Type B pancreatic cell (in vitro differentiated cells): ENCODE results near the gene KDM7A. TPM values are rescaled to one million over a fixed set of nuclear protein-coding genes. Genes with fewer than 3 reads are reported as not detected.

Experiments
- DNase-seq: peaks from one replicate; pipeline ENCODE4 v3.0.0; 2021; ENCODE audit warnings: mixed read lengths; ENCODE audit not compliant: unreplicated experiment; ENCODE audit errors: extremely low spot score
- H3K27ac Mint-ChIP-seq: 2 replicates; pipeline ENCODE4 v1.8.0; 2021; ENCODE audit warnings: mild to moderate bottlenecking, mixed read lengths
- H3K27me3 Mint-ChIP-seq: 2 replicates; pipeline ENCODE4 v1.8.0; 2021; ENCODE audit warnings: mixed read lengths
- H3K36me3 Mint-ChIP-seq: 2 replicates; pipeline ENCODE4 v1.8.0; 2021; ENCODE audit warnings: mixed read lengths
- H3K4me1 Mint-ChIP-seq: one replicate; pipeline ENCODE4 v1.8.0; 2021; ENCODE audit warnings: mixed read lengths; ENCODE audit not compliant: unreplicated experiment
- H3K4me3 Mint-ChIP-seq: 2 replicates; pipeline ENCODE4 v1.8.0; 2021; ENCODE audit warnings: mild to moderate bottlenecking, mixed read lengths
- H3K9me3 Mint-ChIP-seq: 2 replicates; pipeline ENCODE4 v1.8.0; 2021; ENCODE audit warnings: mixed read lengths
- CTCF ChIP-seq: fragments of 200-600 bp; sonication (generic); conservative IDR thresholded peaks from 2 replicates; pipeline ENCODE4 v1.5.0; 2021; ENCODE audit warnings: antibody characterized with exemption, mild to moderate bottlenecking
- total RNA-seq: library from RNA; stranded (reverse); gene quantifications from 2 replicates; pipeline ENCODE4 v1.2.1, GENCODE V29; 2021; ENCODE audit warnings: low replicate concordance

The KDM7A gene
- total RNA-seq, 1 donor from 2014 or later = 7.5 TPM

DNA sequence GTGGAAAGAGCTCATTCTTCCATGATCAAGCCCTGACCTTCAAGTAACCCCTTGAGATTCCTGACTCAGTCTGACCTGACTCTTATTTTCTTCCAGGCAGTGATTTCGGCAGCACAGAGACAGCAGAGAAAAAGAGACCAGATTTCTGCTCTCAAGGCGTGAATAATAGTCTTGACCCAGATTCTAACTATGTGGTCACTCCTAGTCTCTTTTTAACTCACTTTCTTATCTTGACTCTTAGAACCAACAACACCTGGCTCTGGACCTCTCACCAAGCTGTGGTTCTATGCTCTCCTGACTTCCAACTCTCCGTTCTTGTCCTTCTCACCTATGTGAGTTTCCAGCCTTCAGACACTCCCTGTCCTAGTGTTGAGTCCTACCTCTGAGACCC lies 36.9 kb upstream of the KDM7A start:
- H3K9me3 Mint-ChIP-seq = peaks cover 14% of the 10 kb centered on the region
- H3K4me1 Mint-ChIP-seq = no peaks in the 10 kb centered on the region
- H3K27ac Mint-ChIP-seq = peak overlapping the region; percentile 12
- H3K27me3 Mint-ChIP-seq = peaks cover 4% of the 10 kb centered on the region
- DNase-seq = no peak
- H3K4me3 Mint-ChIP-seq = no peak overlapping the region
- no peaks in the 10 kb centered on the region for H3K36me3 Mint-ChIP-seq
- no peak for TF ChIP-seq CTCF

DNA sequence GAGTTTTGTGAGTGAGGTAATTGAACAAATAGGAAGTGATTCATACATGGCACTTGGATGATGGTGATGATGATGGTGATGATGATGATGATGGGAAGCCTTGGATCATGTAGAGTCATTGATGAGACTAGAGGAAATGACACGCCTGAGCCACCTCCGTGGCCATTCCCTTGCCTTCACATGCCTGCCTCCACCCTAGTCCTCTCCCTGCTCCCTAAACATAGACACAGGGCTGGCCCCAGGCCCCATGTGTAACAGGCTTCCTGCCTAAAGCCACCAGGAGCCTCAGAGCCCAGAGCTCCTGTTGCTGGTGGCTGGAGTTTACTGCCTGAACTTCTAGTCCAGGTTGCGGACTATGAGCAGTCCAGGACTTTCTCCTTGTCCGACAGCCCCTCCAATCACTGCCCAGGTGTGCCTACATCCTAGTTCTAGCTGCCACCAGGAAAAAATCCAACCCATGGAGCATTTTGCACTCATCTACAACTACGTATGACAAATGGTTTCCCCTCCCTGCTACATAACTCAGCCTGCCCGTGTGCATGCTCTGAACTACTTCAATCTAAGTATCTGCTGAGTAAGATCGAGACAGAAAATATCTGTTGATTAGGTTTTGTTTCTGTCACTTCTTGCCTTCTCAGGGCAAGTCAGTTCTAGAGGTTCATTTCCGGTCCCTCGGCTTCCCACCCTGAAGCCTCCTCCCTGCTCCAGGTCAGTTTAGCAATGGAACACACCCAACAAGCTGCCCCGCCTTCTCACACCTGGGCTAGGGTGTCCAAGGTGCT lies 35.5 kb upstream of the KDM7A start:
- H3K27me3 Mint-ChIP-seq = peaks cover 4% of the 10 kb centered on the region
- peak overlapping the region; percentile 85 for H3K27ac Mint-ChIP-seq
- no peak for DNase-seq
- H3K4me1 Mint-ChIP-seq = no peaks in the 10 kb centered on the region
- peaks cover 4% of the 10 kb centered on the region for H3K9me3 Mint-ChIP-seq
- peak overlapping the region; percentile 29 for H3K4me3 Mint-ChIP-seq
- no peaks in the 10 kb centered on the region for H3K36me3 Mint-ChIP-seq
- no peak for TF ChIP-seq CTCF

DNA sequence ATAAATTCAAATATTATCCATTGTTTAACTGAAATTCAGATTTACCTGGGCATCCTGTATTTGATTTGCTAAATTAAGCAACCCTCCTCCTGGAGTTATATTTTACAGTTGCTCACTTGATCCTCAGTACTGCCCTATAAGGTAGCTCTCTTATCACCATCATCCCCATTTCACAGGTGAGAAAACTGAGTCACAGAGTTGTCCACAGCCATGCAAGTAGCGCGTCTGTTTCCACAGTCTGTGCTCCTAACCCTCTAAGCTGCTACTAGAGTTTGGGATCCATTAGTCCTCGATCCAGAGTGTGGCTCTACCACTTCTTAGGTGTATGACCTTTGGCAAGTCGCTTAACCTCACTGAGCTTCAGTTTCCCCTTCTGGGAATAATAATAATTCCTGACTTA lies 34.9 kb upstream of the KDM7A start:
- no peak for TF ChIP-seq CTCF
- Mint-ChIP-seq H3K9me3 (peaks cover 4% of the 10 kb centered on the region), H3K27ac (no peak overlapping the region), H3K4me1 (no peaks in the 10 kb centered on the region), H3K4me3 (no peak overlapping the region), H3K27me3 (peaks cover 4% of the 10 kb centered on the region), H3K36me3 (no peaks in the 10 kb centered on the region)
- no peak for DNase-seq

- Mint-ChIP-seq H3K4me1 (no peaks in the 10 kb centered on the region), H3K4me3 (no peak overlapping the region), H3K9me3 (no peaks in the 10 kb centered on the region), H3K27ac (no peak overlapping the region), H3K36me3 (no peaks in the 10 kb centered on the region), H3K27me3 (peaks cover 4% of the 10 kb centered on the region)
- TF ChIP-seq CTCF = no peak
- no peak for DNase-seq
Observed at GRCh38 chr7:140209866-140210609, 33.3 kb upstream of the KDM7A start.

- Mint-ChIP-seq H3K9me3 (peaks cover 6% of the 10 kb centered on the region), H3K27ac (no peak overlapping the region), H3K36me3 (no peaks in the 10 kb centered on the region), H3K27me3 (no peaks in the 10 kb centered on the region), H3K4me1 (no peaks in the 10 kb centered on the region), H3K4me3 (no peak overlapping the region)
- no peak for DNase-seq
- TF ChIP-seq CTCF = no peak
Observed at GRCh38 chr7:140206616-140207389, 30.0 kb upstream of the KDM7A start.
